ENCODE results near the gene CPNE9.
A peak's percentile ranks its signal among the peaks of the same experiment; 100 is the strongest.

The CPNE9 gene

DNA sequence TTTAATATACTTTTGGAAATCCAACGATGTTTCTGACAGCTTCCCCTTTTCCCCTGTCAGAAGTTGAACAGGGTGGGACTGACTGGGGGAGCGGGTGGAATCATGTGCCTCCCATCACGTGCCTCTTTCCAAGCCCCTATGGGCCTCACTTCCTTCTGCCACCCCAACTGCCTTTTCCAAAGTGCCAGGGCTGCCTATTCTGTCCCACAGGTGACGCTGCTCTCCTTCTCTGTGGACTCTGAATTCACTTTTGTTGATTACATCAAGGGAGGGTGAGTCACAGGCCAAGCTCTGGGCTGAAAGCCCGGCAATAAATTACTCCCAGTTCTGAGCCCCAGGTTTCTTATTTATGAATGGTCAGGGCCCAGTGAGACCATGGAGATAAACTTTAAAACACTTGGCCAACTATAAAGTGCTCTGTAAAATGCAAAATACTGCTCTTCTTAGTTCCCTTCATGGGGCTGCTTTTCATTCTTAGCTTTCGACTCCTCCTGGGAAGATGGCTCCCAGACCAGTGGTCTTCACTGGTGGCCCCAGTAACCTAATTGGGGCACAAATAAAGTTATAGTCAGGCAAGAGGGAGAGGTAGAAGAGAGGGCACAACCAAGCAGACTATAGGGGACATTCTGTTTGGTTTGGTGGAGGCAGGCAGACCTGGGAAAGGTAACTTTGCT lies 12.3 kb downstream of the CPNE9 start:
- DNase-seq (ENCODE audit: low read depth in 2 of 2), result no peak

DNA sequence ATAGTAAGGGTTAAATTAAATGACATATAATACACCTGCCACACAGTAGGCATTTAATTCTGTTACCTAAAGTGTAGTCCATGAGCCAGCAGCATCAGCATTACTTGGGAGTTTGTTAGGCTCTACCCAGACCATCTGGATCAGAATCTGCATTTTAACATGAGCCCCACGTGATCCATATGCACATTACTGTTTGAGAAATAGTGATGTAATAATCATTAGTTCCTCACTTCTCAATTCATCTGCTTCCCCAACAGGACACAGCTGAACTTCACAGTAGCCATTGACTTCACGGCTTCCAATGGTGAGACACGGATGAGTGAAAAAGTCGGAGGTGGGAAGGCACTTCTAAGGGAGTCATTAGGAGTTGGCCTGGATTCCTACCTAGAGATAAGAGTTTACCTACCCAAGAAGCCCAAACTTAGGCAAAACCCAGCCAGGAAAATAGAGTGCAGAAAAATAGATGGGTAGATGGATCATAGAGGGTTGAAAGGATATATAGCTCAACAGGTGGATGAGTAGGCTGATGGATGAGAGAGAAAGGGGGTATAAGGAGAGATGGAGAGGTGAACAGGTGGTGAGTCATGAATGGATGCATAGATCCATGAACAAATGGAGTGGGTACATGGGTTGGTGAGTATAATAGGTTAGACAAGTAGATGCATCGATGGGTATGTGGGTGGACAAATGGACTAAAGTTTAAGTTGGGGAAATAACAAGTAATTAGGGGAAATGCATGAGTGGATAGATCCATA lies 13.3 kb downstream of the CPNE9 start:
- DNase-seq (ENCODE audit: low read depth in 2 of 2), result no peak

DNA sequence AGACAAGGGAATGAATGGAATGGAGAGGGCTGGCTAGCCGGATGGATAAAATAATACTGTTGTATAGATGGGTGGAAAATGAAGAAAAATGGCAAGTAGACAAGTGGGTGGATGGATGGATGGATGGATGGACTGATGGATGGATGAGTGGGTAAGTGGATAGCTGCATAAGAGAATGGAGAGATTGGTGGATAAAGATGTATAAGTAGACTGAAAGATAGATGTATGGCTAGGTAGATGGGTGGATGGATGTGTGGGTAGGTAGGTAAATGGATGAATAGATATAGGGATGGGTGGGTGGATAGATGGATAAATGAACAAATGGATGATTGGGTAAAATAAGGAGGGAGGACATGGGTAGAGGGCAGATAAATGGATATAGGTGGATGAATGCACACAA lies 13.9 kb downstream of the CPNE9 start:
- no peak for DNase-seq (ENCODE audit: low read depth in 2 of 2)

DNA sequence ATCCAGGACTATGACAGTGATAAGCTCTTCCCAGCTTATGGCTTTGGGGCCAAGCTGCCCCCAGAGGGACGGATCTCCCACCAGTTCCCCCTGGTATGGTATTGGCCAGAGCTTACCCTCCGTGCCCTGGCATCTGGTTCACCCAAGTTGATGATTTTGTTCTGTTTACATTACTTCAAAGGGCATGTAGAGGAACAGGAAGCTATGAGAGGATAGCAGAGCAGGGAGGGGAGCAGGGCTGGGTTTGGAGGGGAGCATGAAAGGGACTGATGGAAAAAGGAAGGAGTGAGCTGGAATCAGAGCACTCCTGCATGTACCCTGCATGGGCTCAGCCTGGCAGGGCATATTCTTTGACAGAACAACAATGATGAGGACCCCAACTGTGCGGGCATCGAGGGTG lies 14.5 kb downstream of the CPNE9 start:
- DNase-seq (ENCODE audit: low read depth in 2 of 2), result no peak

DNA sequence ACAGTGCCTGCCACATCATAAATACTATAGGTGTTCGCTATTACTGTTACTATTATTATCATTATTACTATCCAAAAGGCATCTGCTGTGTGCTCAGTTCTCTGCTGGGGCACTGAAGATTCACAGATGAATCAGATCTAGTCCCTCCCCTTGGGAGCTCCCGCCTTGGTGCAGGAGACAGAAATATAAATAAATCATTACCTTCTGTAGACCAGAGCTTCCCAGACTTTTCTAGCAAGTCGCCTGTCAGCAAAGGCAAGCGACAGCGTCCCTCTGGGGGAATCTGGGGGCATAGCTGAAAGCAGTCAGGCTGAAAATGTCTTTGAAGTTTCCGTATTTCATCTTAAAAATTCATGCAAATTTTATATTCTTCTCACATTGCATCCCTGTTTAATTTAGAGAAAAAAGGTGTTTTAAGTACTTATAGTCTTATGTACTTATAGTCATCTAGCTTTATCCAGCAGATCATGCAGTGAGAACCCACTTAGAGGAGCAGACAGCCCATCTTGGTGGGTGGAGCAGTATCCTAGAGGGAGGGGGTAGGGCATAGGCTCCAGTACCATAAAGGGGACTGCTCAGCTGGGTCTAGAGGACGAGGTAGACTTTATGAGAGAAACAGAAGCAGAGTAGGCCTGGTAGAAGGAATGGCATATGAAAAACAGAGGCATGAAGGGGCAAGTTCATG lies 17.5 kb downstream of the CPNE9 start:
- DNase-seq (ENCODE audit: low read depth in 2 of 2), result no peak

DNA sequence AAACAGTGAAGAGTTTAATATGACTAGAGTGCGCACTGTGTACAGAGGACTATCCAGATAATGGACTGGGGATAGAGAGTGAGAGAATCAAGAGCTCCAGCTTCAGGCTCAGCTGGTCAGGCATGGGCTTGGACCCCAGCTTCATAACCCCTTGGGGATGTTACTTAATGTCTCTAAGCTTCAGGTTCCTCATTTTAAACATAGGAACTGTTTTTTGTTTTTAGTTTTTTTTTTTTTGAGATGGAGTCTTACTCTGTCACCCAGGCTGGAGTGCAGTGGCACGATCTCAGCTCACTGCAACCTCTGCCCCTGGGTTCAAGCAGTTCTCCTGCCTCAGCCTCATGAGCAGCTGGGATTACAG lies 18.0 kb downstream of the CPNE9 start:
- DNase-seq (ENCODE audit: low read depth in 2 of 2), result no peak

GRCh38 chr3:9725775-9726515 lies 22.3 kb downstream of the CPNE9 start:
- DNase-seq (ENCODE audit: low read depth in 2 of 2), result no peak

DNA sequence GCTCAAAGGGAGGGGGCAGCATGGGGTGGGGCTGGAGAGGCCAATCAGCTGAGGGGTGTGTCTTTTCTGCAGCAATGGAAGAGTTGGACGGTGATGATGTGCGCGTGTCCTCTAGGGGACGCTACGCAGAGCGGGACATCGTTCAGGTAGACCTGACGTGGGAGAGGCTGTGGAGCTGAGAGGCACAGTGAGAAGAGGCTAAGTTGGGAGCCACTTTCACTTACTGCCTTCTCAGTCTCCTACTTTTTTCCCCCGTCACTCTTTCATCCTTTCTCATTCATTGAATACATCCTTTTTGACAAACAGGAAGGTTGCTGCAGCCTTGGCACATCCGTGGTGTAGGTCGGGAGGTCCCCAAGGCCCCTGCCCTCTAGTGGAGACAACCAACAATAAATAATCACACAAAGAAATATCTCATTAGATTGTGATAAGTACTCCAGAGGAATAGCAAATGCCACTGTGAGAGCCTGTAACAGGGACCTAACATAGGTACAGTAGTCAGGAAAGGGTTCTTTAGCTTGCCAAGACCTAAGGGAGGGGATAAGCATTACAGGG lies 23.5 kb downstream of the CPNE9 start:
- DNase-seq (ENCODE audit: low read depth in 2 of 2), result peak in 1 of 2 experiments; percentile 46

- DNase-seq (ENCODE audit: low read depth in 2 of 2), result no peak
Measured at GRCh38 chr3:9727743-9728142, 24.1 kb downstream of the CPNE9 start.

DNA sequence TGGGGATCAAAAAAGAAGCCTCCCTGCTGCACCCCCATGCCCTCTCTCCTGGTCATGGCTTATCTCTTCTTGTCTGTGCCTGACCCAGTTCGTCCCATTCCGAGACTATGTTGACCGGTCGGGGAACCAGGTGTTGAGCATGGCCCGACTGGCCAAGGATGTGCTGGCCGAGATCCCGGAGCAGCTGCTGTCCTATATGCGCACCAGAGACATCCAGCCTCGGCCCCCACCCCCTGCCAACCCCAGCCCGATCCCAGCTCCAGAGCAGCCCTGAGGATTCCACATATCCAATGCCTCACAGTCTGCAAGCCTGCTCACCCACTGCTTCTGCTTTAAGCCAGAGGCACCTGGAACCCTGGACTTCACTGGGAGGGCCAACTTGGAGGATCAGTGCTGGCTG lies 25.8 kb downstream of the CPNE9 start:
- DNase-seq (ENCODE audit: low read depth in 2 of 2), result no peak

- DNase-seq (ENCODE audit: low read depth in 2 of 2), result no peak
Measured at GRCh38 chr3:9730657-9731205, 27.1 kb downstream of the CPNE9 start.

DNA sequence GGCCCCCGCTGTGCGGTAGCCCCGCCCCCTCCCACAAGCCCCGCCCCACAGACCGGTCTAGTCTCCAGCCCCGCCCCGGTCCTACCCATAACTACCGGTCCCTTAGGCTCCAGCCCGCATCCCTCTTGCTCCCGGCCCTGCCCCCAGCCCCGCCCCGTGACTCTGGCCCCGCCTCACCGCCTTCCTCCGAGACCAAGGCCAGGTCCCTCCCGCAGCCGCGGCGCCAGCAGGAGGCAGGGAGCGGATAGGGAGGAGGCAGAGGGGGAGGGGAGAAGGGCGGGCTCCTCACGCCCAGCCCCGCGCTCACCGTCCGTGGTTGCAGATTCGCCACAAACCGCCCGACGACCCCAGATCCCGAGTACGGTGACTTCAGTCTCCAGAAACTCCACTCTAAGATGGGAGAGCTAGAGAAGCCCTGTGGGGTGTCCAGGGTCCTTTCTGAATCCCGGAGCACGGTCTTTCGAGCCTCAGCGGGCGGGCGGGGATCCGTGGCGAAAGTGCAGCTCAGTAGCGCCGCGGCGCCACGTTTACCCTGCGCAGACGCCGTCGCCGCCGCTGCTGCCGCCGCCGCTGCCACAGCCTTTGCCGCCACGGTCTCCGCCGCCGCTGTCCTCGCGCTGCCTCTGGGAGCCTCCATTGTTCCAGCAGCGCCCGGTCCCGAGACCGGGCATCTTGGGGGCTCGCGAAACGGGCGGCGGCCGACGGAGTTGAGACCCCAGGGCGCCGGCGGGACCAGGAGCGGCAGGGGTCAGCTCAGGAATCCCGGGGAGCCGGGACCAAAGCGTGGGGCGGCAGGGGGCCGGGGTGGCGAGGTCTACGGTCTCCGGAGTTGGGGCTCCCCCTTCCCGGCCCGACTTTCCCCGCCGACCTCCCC lies 27.8 kb downstream of the CPNE9 start, which contains the start of gene BRPF1:
Gene BRPF1, plus strand, starts transcription at position 530 of the 874 bp plus-strand sequence. CDS start 2,406 bp downstream, outside the sequence.
- peak; percentile 100 for DNase-seq (ENCODE audit: low read depth in 2 of 2)

DNA sequence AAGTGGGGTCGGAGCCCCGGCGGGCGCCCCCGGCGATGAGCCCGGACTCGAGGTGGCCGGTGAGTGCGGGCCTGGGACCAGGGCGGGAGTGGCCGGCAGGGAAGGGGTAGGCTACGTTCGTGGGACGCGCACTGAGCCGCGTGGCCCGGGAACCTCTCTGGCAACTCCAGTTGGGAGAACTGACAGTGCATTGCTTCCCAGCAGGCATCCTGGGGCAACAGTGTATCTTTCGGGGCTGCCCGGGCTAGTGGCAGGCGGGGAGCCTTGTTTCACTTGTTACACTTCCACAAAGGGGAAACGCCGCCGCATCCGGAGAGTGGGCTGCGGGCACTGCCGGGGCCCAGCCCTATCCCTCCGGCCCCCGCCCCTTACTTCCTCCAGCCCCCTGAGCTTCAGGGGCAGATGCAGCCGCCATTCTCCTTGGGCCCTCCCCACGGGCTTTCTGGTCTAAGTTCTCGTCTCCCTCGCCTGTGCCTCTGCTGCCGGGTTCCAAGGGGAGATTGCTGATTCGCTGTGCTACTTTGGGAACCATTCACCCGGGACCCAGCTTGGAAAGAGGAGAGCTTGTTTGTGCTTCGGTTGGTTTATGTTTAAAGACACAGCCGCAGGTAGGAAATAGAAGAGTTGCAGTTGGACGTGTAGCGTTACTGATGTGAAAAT lies 28.6 kb downstream of the CPNE9 start:
- peak in 1 of 2 experiments; percentile 21 for DNase-seq (ENCODE audit: low read depth in 2 of 2)

- no peak for DNase-seq (ENCODE audit: low read depth in 2 of 2)
Measured at GRCh38 chr3:9732740-9733115, 29.1 kb downstream of the CPNE9 start.

DNA sequence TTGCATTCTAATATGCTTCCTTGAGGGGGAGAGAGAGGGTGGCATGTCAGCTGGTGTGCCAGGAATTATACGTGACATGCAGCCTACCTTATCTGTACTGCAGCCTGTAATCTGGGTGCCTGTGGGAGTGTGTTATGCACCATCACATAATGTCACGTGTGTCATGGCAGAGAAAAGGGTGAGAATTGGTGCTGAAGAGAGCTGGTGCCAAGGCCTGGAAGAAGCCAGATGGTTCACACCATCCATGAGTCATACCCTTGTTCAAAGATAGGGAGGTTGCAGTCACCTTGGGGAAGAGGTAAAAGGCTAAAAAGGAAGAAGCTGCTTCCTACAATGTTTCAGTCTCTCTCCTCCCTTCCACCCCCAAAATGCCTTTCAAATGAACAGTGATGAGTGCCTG lies 33.2 kb downstream of the CPNE9 start:
- DNase-seq (ENCODE audit: low read depth in 2 of 2), result no peak

GRCh38 chr3:9739181-9739580 lies 35.5 kb downstream of the CPNE9 start:
- no peak for DNase-seq (ENCODE audit: low read depth in 2 of 2)

GRCh38 chr3:9742560-9742959 lies 38.9 kb downstream of the CPNE9 start:
- DNase-seq (ENCODE audit: low read depth in 2 of 2), result no peak

DNA sequence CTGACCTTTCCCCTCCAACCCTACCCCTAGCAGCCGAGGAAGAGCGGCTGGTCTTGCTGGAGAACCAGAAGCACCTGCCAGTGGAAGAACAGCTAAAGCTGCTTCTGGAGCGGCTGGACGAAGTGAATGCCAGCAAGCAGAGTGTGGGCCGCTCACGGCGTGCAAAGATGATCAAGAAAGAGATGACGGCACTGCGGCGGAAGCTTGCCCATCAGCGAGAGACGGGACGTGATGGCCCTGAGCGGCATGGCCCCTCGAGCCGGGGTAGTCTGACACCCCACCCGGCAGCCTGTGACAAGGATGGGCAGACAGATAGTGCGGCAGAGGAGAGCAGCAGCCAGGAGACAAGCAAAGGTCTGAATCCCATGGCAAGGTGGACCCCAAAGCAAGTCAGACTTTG lies 39.9 kb downstream of the CPNE9 start:
- no peak for DNase-seq (ENCODE audit: low read depth in 2 of 2)

DNA sequence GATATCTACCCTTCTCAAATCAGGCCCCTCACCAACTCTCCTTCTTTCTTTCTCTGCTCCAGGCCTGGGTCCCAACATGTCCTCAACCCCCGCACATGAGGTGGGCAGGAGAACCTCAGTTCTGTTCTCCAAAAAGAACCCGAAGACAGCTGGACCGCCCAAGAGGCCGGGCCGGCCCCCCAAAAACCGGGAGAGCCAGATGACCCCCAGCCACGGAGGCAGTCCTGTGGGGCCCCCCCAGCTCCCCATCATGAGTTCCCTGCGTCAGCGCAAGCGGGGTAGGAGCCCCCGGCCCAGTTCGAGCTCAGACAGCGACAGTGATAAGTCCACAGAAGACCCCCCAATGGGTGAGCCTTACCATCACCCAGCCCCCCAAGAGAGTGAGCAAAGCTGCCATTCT lies 40.5 kb downstream of the CPNE9 start:
- DNase-seq (ENCODE audit: low read depth in 2 of 2), result no peak

DNA sequence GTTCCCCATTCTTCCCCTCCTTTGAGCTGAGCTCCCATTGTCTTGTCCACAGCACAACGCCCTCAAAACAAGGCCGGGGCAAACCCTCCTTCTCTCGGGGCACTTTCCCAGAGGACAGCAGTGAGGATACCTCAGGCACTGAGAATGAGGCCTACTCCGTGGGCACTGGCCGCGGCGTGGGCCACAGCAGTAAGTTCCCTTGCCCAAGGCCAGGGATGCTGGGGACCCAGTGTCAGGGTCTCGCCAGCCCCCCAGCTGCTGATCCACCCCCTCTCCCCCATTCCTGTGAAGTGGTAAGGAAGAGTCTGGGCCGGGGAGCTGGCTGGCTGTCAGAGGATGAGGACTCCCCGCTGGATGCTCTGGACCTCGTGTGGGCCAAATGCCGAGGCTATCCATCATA lies 41.9 kb downstream of the CPNE9 start:
- no peak for DNase-seq (ENCODE audit: low read depth in 2 of 2)

Measured in stimulated activated CD4-positive, alpha-beta T cell treated with anti-CD3 and anti-CD28 coated beads, Interleukin-12 subunit alpha, Interleukin-12 subunit beta, amount 100 ng/mL, for 24 hours (primary cell).